Neuronal stem cell (in vitro differentiated cells): ENCODE results near the gene KCNG4.
A peak's percentile ranks its signal among the peaks of the same experiment; 100 is the strongest.

ENCODE experiments used
- DNase-seq: peaks from one replicate; pipeline ENCODE4 v3.0.0-alpha.2; 2013; ENCODE audit warnings: low spot score
- H2AFZ ChIP-seq: one replicate; pipeline ENCODE4 v1.6.1; 2013; ENCODE audit warnings: mild to moderate bottlenecking, low read length, inconsistent platforms
- H2AK5ac ChIP-seq: 2 replicates; pipeline ENCODE4 v1.6.1; 2013; ENCODE audit warnings: low read depth, mild to moderate bottlenecking, inconsistent platforms, low read length, moderate library complexity, mixed read lengths
- H2BK120ac ChIP-seq: 2 replicates; pipeline ENCODE4 v1.6.1; 2013; ENCODE audit warnings: low read depth, mild to moderate bottlenecking, inconsistent platforms, low read length, moderate library complexity, mixed read lengths
- H2BK12ac ChIP-seq: one replicate; pipeline ENCODE4 v1.6.1; 2013; ENCODE audit warnings: low read length, inconsistent platforms
- H2BK15ac ChIP-seq: 2 replicates; pipeline ENCODE4 v1.6.1; 2013; ENCODE audit warnings: mild to moderate bottlenecking, low read length, inconsistent platforms, mixed read lengths
- H2BK5ac ChIP-seq: one replicate; pipeline ENCODE4 v1.6.1; 2013; ENCODE audit warnings: inconsistent platforms, mild to moderate bottlenecking, low read length, moderate library complexity
- H3K14ac ChIP-seq: one replicate; pipeline ENCODE4 v1.6.1; 2013; ENCODE audit warnings: low read length, inconsistent platforms
- H3K18ac ChIP-seq: 2 replicates; pipeline ENCODE4 v1.6.1; 2013; ENCODE audit warnings: low read length, inconsistent platforms
- H3K23ac ChIP-seq: 2 replicates; pipeline ENCODE4 v1.6.1; 2013; ENCODE audit warnings: low read depth, mild to moderate bottlenecking, mixed read lengths, low read length, inconsistent platforms; ENCODE audit not compliant: poor library complexity
- H3K27ac ChIP-seq: replicated peaks from 3 replicates; pipeline ENCODE4 v1.5.1; 2013; ENCODE audit warnings: low read length, inconsistent platforms
- H3K27me3 ChIP-seq, 3 experiments: 2 replicates each; pipeline ENCODE4 v1.6.1; 2013; ENCODE audit warnings: low read length in 3 of 3, mild to moderate bottlenecking in 2 of 3, inconsistent platforms in 1 of 3, low read depth in 1 of 3, mixed read lengths in 1 of 3, moderate library complexity in 1 of 3; ENCODE audit not compliant: control insufficient read depth in 3 of 3, insufficient read depth in 3 of 3
- H3K36me3 ChIP-seq, 2 donors: replicated peaks in 1 of 2; 2 replicates each; pipeline ENCODE4 v1.6.1; 2013; ENCODE audit warnings: low read length in 2 of 2; ENCODE audit not compliant: control insufficient read depth in 2 of 2, insufficient read depth in 2 of 2
- H3K4ac ChIP-seq: 2 replicates; pipeline ENCODE4 v1.6.1; 2013; ENCODE audit warnings: inconsistent platforms, mild to moderate bottlenecking, low read length, moderate library complexity
- H3K4me1 ChIP-seq, 2 donors: 1 replicate in 1 of 2; 2 replicates in 1 of 2; pipeline ENCODE4 v1.6.1; 2013; ENCODE audit warnings: low read length in 2 of 2, low read depth in 1 of 2; ENCODE audit not compliant: control insufficient read depth in 2 of 2, insufficient read depth in 1 of 2
- H3K4me2 ChIP-seq: one replicate; pipeline ENCODE4 v1.6.1; 2013; ENCODE audit warnings: mild to moderate bottlenecking, low read length, inconsistent platforms; ENCODE audit not compliant: insufficient read depth, poor library complexity, severe bottlenecking
- H3K4me3 ChIP-seq, 2 donors: 2 replicates each; pipeline ENCODE4 v1.5.1; 2013; ENCODE audit warnings: low read length in 2 of 2, mild to moderate bottlenecking in 2 of 2, inconsistent platforms in 1 of 2, moderate library complexity in 1 of 2
- H3K79me1 ChIP-seq: one replicate; pipeline ENCODE4 v1.6.1; 2013; ENCODE audit warnings: low read depth, mild to moderate bottlenecking, inconsistent platforms, low read length, moderate library complexity
- H3K9ac ChIP-seq: one replicate; pipeline ENCODE4 v1.6.1; 2013; ENCODE audit warnings: mild to moderate bottlenecking, low read depth, low read length, inconsistent platforms; ENCODE audit not compliant: poor library complexity
- H3K9me3 ChIP-seq, 2 donors: replicated peaks in 1 of 2; 2 replicates each; pipeline versions ENCODE3 to v1.6.1; 2013; ENCODE audit warnings: low read length in 2 of 2, mild to moderate bottlenecking in 2 of 2, inconsistent platforms in 1 of 2, low read depth in 1 of 2, mixed read lengths in 1 of 2, moderate library complexity in 1 of 2; ENCODE audit not compliant: control insufficient read depth in 2 of 2, insufficient read depth in 1 of 2
- H4K8ac ChIP-seq: one replicate; pipeline ENCODE4 v1.6.1; 2013; ENCODE audit warnings: low read depth, mild to moderate bottlenecking, inconsistent platforms, low read length, moderate library complexity
- H4K91ac ChIP-seq: one replicate; pipeline ENCODE4 v1.6.1; 2013; ENCODE audit warnings: low read length, low read depth, mild to moderate bottlenecking, inconsistent platforms; ENCODE audit not compliant: poor library complexity
- WGBS, 2 donors: extraction: QIAGEN DNeasy Blood & Tissue Kit; methylation state at CpG; one replicate each; pipeline ENCODE4 v1.1.7; 2013; ENCODE audit warnings: missing lambda C conversion rate in 2 of 2, mixed read lengths in 1 of 2; ENCODE audit not compliant: insufficient read length in 2 of 2, insufficient replicate concordance in 1 of 2; ENCODE audit errors: extremely low coverage in 2 of 2; 5-methylcytosine and 5-hydroxymethylcytosine counted together

KCNG4 gene

DNA sequence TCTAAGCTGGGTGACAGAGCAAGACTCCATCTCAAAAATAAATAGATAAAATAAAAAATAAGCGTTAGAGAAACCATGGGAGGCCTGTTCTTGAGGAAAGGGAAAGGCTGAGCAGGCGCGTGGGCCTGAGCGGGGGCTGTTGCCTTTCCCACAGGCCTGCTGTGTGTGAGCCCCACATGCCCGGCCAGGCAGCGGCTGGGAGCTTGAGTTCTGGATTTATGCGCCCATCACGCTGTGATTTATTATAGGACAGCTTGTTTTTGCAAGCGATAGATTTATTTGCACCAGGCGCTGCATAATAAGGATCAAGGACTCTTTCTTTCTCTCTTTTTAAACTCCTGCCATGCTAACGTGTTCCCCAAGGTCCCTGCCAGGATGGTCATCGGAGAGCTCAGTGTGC lies 40.1 kb upstream of the KCNG4 start:
- no peaks in the 10 kb centered on the region for H3K36me3 ChIP-seq
- no peaks in the 10 kb centered on the region for H3K79me1 ChIP-seq
- no CpG with 5 or more reads among the region's 12 CpGs for WGBS, 2 donors
- H2BK5ac ChIP-seq: no peak overlapping the region
- H2BK12ac ChIP-seq: no peak overlapping the region
- H3K9me3 ChIP-seq: no peaks in the 10 kb centered on the region
- no peak overlapping the region for H3K9ac ChIP-seq
- H3K4me2 ChIP-seq: no peak overlapping the region
- no peak overlapping the region for H3K27ac ChIP-seq
- H4K91ac ChIP-seq: no peak overlapping the region
- H2AFZ ChIP-seq: no peak overlapping the region
- H2BK120ac ChIP-seq: no peak overlapping the region
- no peak overlapping the region for H4K8ac ChIP-seq
- no peak overlapping the region for H3K4ac ChIP-seq
- H3K18ac ChIP-seq: peak overlapping the region; percentile 55
- DNase-seq: no peak
- peaks cover 0 to 5% (median 0%) of the 10 kb centered on the region in 3 experiments for H3K27me3 ChIP-seq
- H3K4me3 ChIP-seq: no peak overlapping the region
- H3K23ac ChIP-seq: no peak overlapping the region
- H2BK15ac ChIP-seq: no peak overlapping the region
- H2AK5ac ChIP-seq: peak overlapping the region; percentile 36
- peaks cover 10 to 34% of the 10 kb centered on the region in 2 donors for H3K4me1 ChIP-seq
- no peak overlapping the region for H3K14ac ChIP-seq

DNA sequence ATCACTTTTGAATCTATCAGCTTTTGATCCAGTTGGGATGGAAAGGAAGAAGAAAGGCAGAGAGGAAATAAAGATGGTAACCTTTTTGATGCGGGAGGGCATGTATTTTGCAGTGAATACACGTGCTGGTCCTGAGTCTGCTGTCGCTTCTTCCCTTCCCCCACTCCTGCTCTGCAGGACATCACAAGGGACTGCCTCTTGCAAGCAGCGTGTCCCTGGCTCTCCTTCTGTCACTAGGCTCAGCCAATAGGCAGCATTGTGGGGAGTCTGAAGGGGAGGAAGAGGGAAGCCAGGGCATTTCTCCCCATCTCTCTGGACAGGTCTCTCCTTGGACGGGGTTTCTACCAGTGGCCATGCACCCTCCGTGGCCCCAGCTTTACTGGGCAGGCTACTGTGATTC lies 39.2 kb upstream of the KCNG4 start:
- Histone ChIP-seq H3K36me3 (no peaks in the 10 kb centered on the region), H2BK5ac (no peak overlapping the region), H2AFZ (peak overlapping the region; percentile 78), H3K9me3 (no peaks in the 10 kb centered on the region), H3K4me2 (no peak overlapping the region), H3K4me1 (peaks cover 8 to 26% of the 10 kb centered on the region in 2 donors), H3K27me3 (peaks cover 0 to 5% (median 0%) of the 10 kb centered on the region in 3 experiments), H3K9ac (no peak overlapping the region), H2BK12ac (no peak overlapping the region), H3K14ac (no peak overlapping the region), H3K4ac (no peak overlapping the region), H3K18ac (peak overlapping the region; percentile 84), H4K91ac (no peak overlapping the region), H2BK120ac (no peak overlapping the region), H3K4me3 (no peak overlapping the region), H3K27ac (no peak overlapping the region), H3K79me1 (no peaks in the 10 kb centered on the region), H2AK5ac (no peak overlapping the region), H4K8ac (no peak overlapping the region), H2BK15ac (no peak overlapping the region), H3K23ac (no peak overlapping the region)
- peak; percentile 46 for DNase-seq
- no CpG with 5 or more reads among the region's 6 CpGs for WGBS, 2 donors

DNA sequence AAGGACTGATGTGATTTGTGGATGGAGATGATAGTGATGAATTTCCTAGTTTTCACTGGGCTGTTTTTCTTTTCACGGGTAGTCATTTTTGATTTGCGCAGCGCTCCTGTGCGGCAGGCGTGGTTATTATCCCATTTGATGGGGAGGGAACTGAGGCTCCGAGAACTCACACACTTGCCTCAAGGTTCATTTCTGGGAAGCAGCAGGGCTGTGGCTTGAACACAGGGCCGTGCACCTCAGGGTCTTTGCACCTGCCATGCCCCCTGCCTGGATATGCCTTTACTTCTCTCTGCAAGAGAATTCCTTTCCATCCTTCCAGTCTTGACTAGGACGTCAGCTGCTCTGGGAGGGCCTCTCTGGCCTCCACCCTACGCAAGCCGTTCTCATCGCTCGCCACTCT lies 38.5 kb upstream of the KCNG4 start:
- H3K9me3 ChIP-seq: no peaks in the 10 kb centered on the region
- H3K14ac ChIP-seq: no peak overlapping the region
- H2BK5ac ChIP-seq: no peak overlapping the region
- no peak overlapping the region for H4K8ac ChIP-seq
- H3K4ac ChIP-seq: no peak overlapping the region
- no peak overlapping the region for H3K9ac ChIP-seq
- H2AFZ ChIP-seq: no peak overlapping the region
- no peak overlapping the region for H3K4me2 ChIP-seq
- no peak overlapping the region for H4K91ac ChIP-seq
- H2AK5ac ChIP-seq: no peak overlapping the region
- H2BK15ac ChIP-seq: no peak overlapping the region
- no peak for DNase-seq
- H3K4me3 ChIP-seq: no peak overlapping the region
- H3K23ac ChIP-seq: no peak overlapping the region
- H3K4me1 ChIP-seq: peaks cover 5 to 20% of the 10 kb centered on the region in 2 donors
- H3K18ac ChIP-seq: no peak overlapping the region
- WGBS, 2 donors: no CpG with 5 or more reads among the region's 12 CpGs
- no peak overlapping the region for H2BK120ac ChIP-seq
- no peaks in the 10 kb centered on the region for H3K79me1 ChIP-seq
- H3K27me3 ChIP-seq: peaks cover 0 to 2% (median 0%) of the 10 kb centered on the region in 3 experiments
- no peak overlapping the region for H2BK12ac ChIP-seq
- no peaks in the 10 kb centered on the region for H3K36me3 ChIP-seq
- H3K27ac ChIP-seq: no peak overlapping the region

DNA sequence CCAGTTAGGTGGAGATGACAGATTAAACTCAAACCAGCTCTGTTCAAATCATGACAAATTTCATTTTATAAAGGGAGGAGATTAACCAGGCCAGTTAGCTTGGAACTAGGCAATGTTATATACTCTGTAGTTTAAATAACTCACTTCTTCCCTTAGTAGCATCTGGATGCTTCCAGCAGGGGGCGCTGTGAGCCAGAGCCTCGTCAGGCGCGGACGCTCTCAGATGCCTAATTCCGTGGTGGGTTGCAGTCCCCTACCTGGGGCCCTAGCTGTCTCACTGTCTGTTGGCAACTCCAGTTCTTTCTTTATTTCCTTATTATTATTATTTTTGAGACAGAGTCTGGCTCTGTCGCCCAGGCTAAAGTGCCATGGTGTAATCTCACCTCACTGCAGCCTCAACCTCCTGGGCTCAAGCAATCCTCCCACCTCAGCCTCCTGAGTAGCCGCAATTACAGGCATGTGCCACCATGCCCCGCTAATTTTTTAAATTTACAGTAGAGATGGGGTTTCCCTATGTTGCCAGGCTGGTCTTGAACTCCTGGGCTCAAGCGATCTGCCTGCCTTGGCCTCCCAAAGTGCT lies 37.5 kb upstream of the KCNG4 start:
- no peak overlapping the region for H4K91ac ChIP-seq
- no peak overlapping the region for H3K4ac ChIP-seq
- no peak overlapping the region for H3K9ac ChIP-seq
- H3K4me2 ChIP-seq: no peak overlapping the region
- no peak overlapping the region for H2BK12ac ChIP-seq
- no peaks in the 10 kb centered on the region for H3K79me1 ChIP-seq
- H2BK15ac ChIP-seq: no peak overlapping the region
- H3K27me3 ChIP-seq: no peaks in the 10 kb centered on the region
- H3K23ac ChIP-seq: no peak overlapping the region
- H2BK5ac ChIP-seq: no peak overlapping the region
- no peak overlapping the region for H2AFZ ChIP-seq
- H2AK5ac ChIP-seq: no peak overlapping the region
- no peak overlapping the region for H3K27ac ChIP-seq
- no peak overlapping the region for H3K14ac ChIP-seq
- H3K4me3 ChIP-seq: no peak overlapping the region
- H4K8ac ChIP-seq: no peak overlapping the region
- peak; percentile 76 for DNase-seq
- H2BK120ac ChIP-seq: no peak overlapping the region
- H3K18ac ChIP-seq: no peak overlapping the region
- no peaks in the 10 kb centered on the region for H3K9me3 ChIP-seq
- no CpG with 5 or more reads among the region's 10 CpGs for WGBS, 2 donors
- no peaks in the 10 kb centered on the region for H3K36me3 ChIP-seq
- peaks cover 5 to 17% of the 10 kb centered on the region in 2 donors for H3K4me1 ChIP-seq
